Measurements from ENCODE around the gene SCD.
A peak's percentile ranks its signal among the peaks of the same experiment; 100 is the strongest.

The SCD gene

GRCh38 chr10:100370714-100371481 lies 23.9 kb downstream of the SCD start:
- ChIA-PET POLR2A (interaction anchor here (0.7 to 2.0 kb wide), 3 partner anchors 9 to 201 kb away, joined by 3 to 15 read pairs (median 4); partner anchors contain the start of gene SCD), CTCF (interaction anchor here (0.9 to 3.4 kb wide), 11 partner anchors 16 to 691 kb away, joined by 3 to 34 read pairs (median 5); partner anchors contain the start of genes KAZALD1 and SCD)
- peak overlapping the region in 2 of 7 experiments; percentile 24 to 38 for H3K4me3 ChIP-seq (ENCODE audit: control insufficient read depth in 1 of 7, extremely low read depth in 1 of 7, insufficient read depth in 4 of 7, low read depth in 2 of 7, low read length in 6 of 7)
- no peaks in the 10 kb centered on the region for H3K27me3 ChIP-seq (replicated peaks in 2 of 5; ENCODE audit: control insufficient read depth in 4 of 5, insufficient read depth in 5 of 5, low read length in 4 of 5)
- 50% methylated on average over 10 of the region's 12 CpGs for WGBS (ENCODE audit: insufficient coverage)
- peaks cover 14 to 60% (median 51%) of the 10 kb centered on the region in 4 experiments for H3K4me1 ChIP-seq (ENCODE audit: control extremely low read depth in 1 of 4, control insufficient read depth in 4 of 4, insufficient read depth in 4 of 4, low read length in 3 of 4)
- no peaks in the 10 kb centered on the region for H3K36me3 ChIP-seq (ENCODE audit: control insufficient read depth in 4 of 4, insufficient read depth in 4 of 4, low read length in 3 of 4)
- no peaks in the 10 kb centered on the region for H3K9me3 ChIP-seq (ENCODE audit: control extremely low read depth in 1 of 5, control insufficient read depth in 4 of 5, insufficient read depth in 2 of 5, low read depth in 1 of 5, low read length in 4 of 5)
- H3K27ac ChIP-seq (ENCODE audit: insufficient read depth in 1 of 2, low read depth in 1 of 2, low read length in 2 of 2, poor library complexity in 1 of 2, severe bottlenecking in 2 of 2): peak overlapping the region in 1 of 2 experiments; percentile 76
- peak; percentile 74 to 95 (median 90) for DNase-seq

DNA sequence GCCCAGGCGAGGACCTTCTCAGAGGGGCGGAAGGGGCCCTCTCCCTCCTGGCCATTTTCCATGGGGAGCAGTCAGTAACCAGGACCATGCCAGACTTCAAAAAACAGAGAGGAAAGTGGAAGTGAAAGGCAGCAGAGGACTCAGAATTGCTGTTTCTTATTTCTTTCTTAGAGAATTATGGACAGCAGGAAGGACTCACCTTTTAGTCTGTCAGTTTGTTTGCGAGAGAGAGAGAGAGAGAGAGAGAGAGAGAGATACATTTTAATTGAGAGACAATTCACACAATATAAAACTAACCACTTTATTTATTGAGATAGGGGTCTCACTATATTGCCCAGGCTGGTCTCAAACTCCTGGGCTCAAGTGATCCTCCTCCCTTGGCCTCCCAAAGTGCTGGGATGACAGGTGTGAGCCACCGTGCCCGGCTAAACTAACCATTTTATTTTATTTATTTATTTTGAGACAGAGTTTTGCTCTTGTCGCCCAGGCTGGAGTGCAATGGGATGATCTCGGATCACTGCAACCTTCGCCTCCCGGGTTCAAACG lies 24.5 kb downstream of the SCD start:
- Histone ChIP-seq H3K36me3 (ENCODE audit: control insufficient read depth in 4 of 4, insufficient read depth in 4 of 4, low read length in 3 of 4) (no peaks in the 10 kb centered on the region), H3K9me3 (ENCODE audit: control extremely low read depth in 1 of 5, control insufficient read depth in 4 of 5, insufficient read depth in 2 of 5, low read depth in 1 of 5, low read length in 4 of 5) (no peaks in the 10 kb centered on the region), H3K27ac (ENCODE audit: insufficient read depth in 1 of 2, low read depth in 1 of 2, low read length in 2 of 2, poor library complexity in 1 of 2, severe bottlenecking in 2 of 2) (peak overlapping the region in 1 of 2 experiments; percentile 76), H3K4me1 (ENCODE audit: control extremely low read depth in 1 of 4, control insufficient read depth in 4 of 4, insufficient read depth in 4 of 4, low read length in 3 of 4) (peaks cover 14 to 65% (median 51%) of the 10 kb centered on the region in 4 experiments), H3K27me3 (replicated peaks in 2 of 5; ENCODE audit: control insufficient read depth in 4 of 5, insufficient read depth in 5 of 5, low read length in 4 of 5) (no peaks in the 10 kb centered on the region), H3K4me3 (ENCODE audit: control insufficient read depth in 1 of 7, extremely low read depth in 1 of 7, insufficient read depth in 4 of 7, low read depth in 2 of 7, low read length in 6 of 7) (peak overlapping the region in 1 of 7 experiments; percentile 24)
- ChIA-PET CTCF (interaction anchor here (0.9 to 3.4 kb wide), 7 partner anchors 16 to 112 kb away, joined by 3 to 34 read pairs (median 10); partner anchors contain the start of gene SCD), POLR2A (interaction anchor here (1.2 to 2.0 kb wide), 2 partner anchors 10 to 25 kb away, joined by 4 to 15 read pairs; partner anchors contain the start of gene SCD)
- no peak for DNase-seq
- 100% methylated on average over 1 of the region's 10 CpGs for WGBS (ENCODE audit: insufficient coverage)

- Histone ChIP-seq H3K27ac (ENCODE audit: insufficient read depth in 1 of 2, low read depth in 1 of 2, low read length in 2 of 2, poor library complexity in 1 of 2, severe bottlenecking in 2 of 2) (peak overlapping the region in 1 of 2 experiments; percentile 95), H3K4me3 (ENCODE audit: control insufficient read depth in 1 of 7, extremely low read depth in 1 of 7, insufficient read depth in 4 of 7, low read depth in 2 of 7, low read length in 6 of 7) (peak overlapping the region in 6 of 7 experiments; percentile 8 to 91 (median 76)), H3K9me3 (ENCODE audit: control extremely low read depth in 1 of 5, control insufficient read depth in 4 of 5, insufficient read depth in 2 of 5, low read depth in 1 of 5, low read length in 4 of 5) (no peaks in the 10 kb centered on the region), H3K27me3 (replicated peaks in 2 of 5; ENCODE audit: control insufficient read depth in 4 of 5, insufficient read depth in 5 of 5, low read length in 4 of 5) (no peaks in the 10 kb centered on the region), H3K4me1 (ENCODE audit: control extremely low read depth in 1 of 4, control insufficient read depth in 4 of 4, insufficient read depth in 4 of 4, low read length in 3 of 4) (peaks cover 14 to 68% (median 51%) of the 10 kb centered on the region in 4 experiments), H3K36me3 (ENCODE audit: control insufficient read depth in 4 of 4, insufficient read depth in 4 of 4, low read length in 3 of 4) (no peaks in the 10 kb centered on the region)
- ChIA-PET CTCF (interaction anchor here (1.0 to 1.7 kb wide), 5 partner anchors 23 to 61 kb away, joined by 3 to 10 read pairs (median 4); partner anchors contain the start of gene SCD), POLR2A (interaction anchor here (0.6 to 2.7 kb wide), 4 partner anchors 8 to 51 kb away, joined by 3 to 30 read pairs (median 4); partner anchors contain the start of gene SCD)
- 29% methylated on average over 8 of the region's 16 CpGs for WGBS (ENCODE audit: insufficient coverage)
- no peak for DNase-seq
Measured at GRCh38 chr10:100372415-100373297, 25.6 kb downstream of the SCD start.

DNA sequence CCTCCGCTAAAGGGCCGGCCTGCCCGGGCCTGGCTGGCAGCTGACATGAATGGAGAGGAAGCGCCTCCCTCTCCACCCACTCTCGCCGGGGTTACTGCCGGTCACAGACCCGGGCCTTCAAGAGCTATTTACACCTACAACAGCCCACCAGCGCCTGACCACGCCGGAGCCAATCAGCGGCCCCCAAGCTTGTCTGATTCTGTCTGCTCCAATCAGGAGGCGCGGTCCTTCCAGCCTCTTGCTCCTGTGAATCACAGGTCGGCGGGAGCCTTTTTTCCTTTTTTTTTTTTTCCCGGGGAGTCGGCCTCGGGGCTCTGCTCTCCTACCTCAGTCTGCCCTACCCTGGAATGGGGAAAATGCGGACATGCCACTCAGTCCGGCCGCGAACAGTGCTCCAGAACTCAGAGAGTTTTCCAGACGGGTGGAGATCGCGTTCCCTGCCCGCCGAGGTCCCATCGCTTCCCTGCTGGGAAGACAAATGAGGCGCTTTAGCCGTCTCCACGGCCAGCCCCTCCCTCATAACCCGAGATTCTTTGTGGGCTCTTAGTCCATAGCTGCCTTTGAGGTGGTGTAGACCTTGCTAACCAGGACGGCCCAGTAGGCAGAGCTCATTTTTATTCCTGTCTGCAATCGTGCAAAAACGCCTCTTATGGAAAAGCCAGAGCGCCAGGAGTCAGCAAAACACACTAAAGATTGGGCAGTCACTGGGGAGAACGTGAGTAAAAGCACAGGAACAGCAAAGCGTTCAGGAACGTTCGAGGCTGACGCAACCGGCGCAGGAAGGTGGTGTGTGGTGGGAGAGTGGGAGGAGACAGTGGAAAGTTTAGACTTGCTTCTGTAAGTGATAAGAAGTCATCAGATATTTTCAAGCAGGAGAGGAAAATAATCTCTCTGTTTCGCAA lies 26.5 kb downstream of the SCD start:
- 0% methylated on average over 39 of the region's 45 CpGs for WGBS (ENCODE audit: insufficient coverage)
- H3K4me1 ChIP-seq (ENCODE audit: control extremely low read depth in 1 of 4, control insufficient read depth in 4 of 4, insufficient read depth in 4 of 4, low read length in 3 of 4): peaks cover 14 to 72% (median 51%) of the 10 kb centered on the region in 4 experiments
- POLR2A ChIA-PET: interaction anchor here (0.6 to 2.7 kb wide), 7 partner anchors 8 to 50 kb away, joined by 3 to 30 read pairs (median 4); partner anchors contain the start of gene SCD

GRCh38 chr10:100374200-100374655 lies 27.2 kb downstream of the SCD start:
- Histone ChIP-seq H3K36me3 (ENCODE audit: control insufficient read depth in 4 of 4, insufficient read depth in 4 of 4, low read length in 3 of 4) (no peaks in the 10 kb centered on the region), H3K4me3 (ENCODE audit: control insufficient read depth in 1 of 7, extremely low read depth in 1 of 7, insufficient read depth in 4 of 7, low read depth in 2 of 7, low read length in 6 of 7) (peak overlapping the region in 6 of 7 experiments; percentile 74 to 91 (median 82)), H3K4me1 (ENCODE audit: control extremely low read depth in 1 of 4, control insufficient read depth in 4 of 4, insufficient read depth in 4 of 4, low read length in 3 of 4) (peaks cover 14 to 68% (median 51%) of the 10 kb centered on the region in 4 experiments), H3K27me3 (replicated peaks in 2 of 5; ENCODE audit: control insufficient read depth in 4 of 5, insufficient read depth in 5 of 5, low read length in 4 of 5) (no peaks in the 10 kb centered on the region), H3K9me3 (ENCODE audit: control extremely low read depth in 1 of 5, control insufficient read depth in 4 of 5, insufficient read depth in 2 of 5, low read depth in 1 of 5, low read length in 4 of 5) (no peaks in the 10 kb centered on the region), H3K27ac (ENCODE audit: insufficient read depth in 1 of 2, low read depth in 1 of 2, low read length in 2 of 2, poor library complexity in 1 of 2, severe bottlenecking in 2 of 2) (peak overlapping the region; percentile 91 to 95)
- CTCF ChIA-PET: interaction anchor here (0.7 to 1.7 kb wide), 6 partner anchors 11 to 37 kb away, joined by 3 to 10 read pairs (median 3); partner anchors contain the start of gene SCD
- peak in 1 of 3 donors; percentile 6 for DNase-seq
- POLR2A ChIA-PET: interaction anchor here (0.7 to 2.7 kb wide), 3 partner anchors 10 to 27 kb away, joined by 3 to 30 read pairs (median 5); partner anchors contain the start of gene SCD
- WGBS (ENCODE audit: insufficient coverage): 33% methylated on average over 3 of the region's 3 CpGs

More for the DNA sequence above, 26.5 kb downstream of the SCD start:
- no peaks in the 10 kb centered on the region for H3K9me3 ChIP-seq (ENCODE audit: control extremely low read depth in 1 of 5, control insufficient read depth in 4 of 5, insufficient read depth in 2 of 5, low read depth in 1 of 5, low read length in 4 of 5)
- CTCF ChIA-PET: interaction anchor here (0.7 to 1.7 kb wide), 9 partner anchors 10 to 60 kb away, joined by 3 to 10 read pairs (median 3); partner anchors contain the start of gene SCD
- H3K27ac ChIP-seq (ENCODE audit: insufficient read depth in 1 of 2, low read depth in 1 of 2, low read length in 2 of 2, poor library complexity in 1 of 2, severe bottlenecking in 2 of 2): peak overlapping the region; percentile 91 to 95
- peak; percentile 90 to 93 (median 92) for DNase-seq
- H3K4me3 ChIP-seq (ENCODE audit: control insufficient read depth in 1 of 7, extremely low read depth in 1 of 7, insufficient read depth in 4 of 7, low read depth in 2 of 7, low read length in 6 of 7): peak overlapping the region; percentile 39 to 91 (median 78)
- no peaks in the 10 kb centered on the region for H3K27me3 ChIP-seq (replicated peaks in 2 of 5; ENCODE audit: control insufficient read depth in 4 of 5, insufficient read depth in 5 of 5, low read length in 4 of 5)
- H3K36me3 ChIP-seq (ENCODE audit: control insufficient read depth in 4 of 4, insufficient read depth in 4 of 4, low read length in 3 of 4): no peaks in the 10 kb centered on the region

Data from common myeloid progenitor, CD34-positive (primary cell).